Measurements from ENCODE around the gene CIAPIN1.

CIAPIN1 gene

GRCh38 chr16:57382535-57383275 is 64.5 kb downstream of the CIAPIN1 start:
- DNase-seq (ENCODE audit: low read depth), result no peak

GRCh38 chr16:57381791-57382534 is 65.2 kb downstream of the CIAPIN1 start:
- DNase-seq (ENCODE audit: low read depth), result no peak

GRCh38 chr16:57380671-57381462 is 66.3 kb downstream of the CIAPIN1 start:
- no peak for DNase-seq (ENCODE audit: low read depth)

DNA sequence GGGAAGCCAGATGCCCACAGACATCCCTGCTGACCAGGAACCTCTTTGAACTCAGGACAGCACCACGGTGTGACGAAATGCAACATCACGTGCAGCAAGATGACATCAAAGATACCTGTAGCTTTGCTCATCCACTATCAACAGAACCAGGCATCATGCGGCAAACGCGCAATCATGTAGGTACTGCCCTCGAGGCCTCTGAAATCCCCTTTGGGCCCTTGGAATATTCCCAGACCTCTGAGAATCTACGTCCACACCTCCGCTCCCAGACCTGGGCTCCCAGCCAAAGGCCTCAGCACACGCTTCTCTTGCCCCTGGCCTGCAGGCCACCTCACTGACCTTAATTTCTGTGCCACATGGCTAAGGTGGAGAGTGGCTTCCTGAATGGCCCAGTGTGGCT is 67.6 kb downstream of the CIAPIN1 start:
- DNase-seq (ENCODE audit: low read depth), result no peak

All from non-pigmented ciliary epithelial cell (primary cell).